Right lung (tissue), 5 donors: ENCODE measurements around the gene TBC1D22A. TPM values are rescaled to one million over a fixed set of nuclear protein-coding genes. Genes with fewer than 3 reads are reported as not detected.

ENCODE experiments used
- DNase-seq, 2 donors: peaks; one replicate each; pipeline ENCODE4 v3.0.0-alpha.2; 2013
- polyA plus RNA-seq, 5 donors: library from polyadenylated mRNA; unstranded; fragments of 120-200 nt; gene quantifications; one replicate each; pipeline versions ENCODE4 v1.2.1 to v1.2.3, GENCODE V29; 2013; ENCODE audit warnings: inconsistent platforms in 1 of 5, low replicate concordance in 1 of 5; ENCODE audit not compliant: insufficient read length in 5 of 5, insufficient read depth in 1 of 5

The TBC1D22A gene
- polyA plus RNA-seq, 5 donors = 13.9 to 17.6 (median 16.2) TPM

- DNase-seq = no peak
These were observed 309.6 kb downstream of the TBC1D22A start for GRCh38 chr22:47071807-47072641.

GRCh38 chr22:47072642-47072967 is 310.2 kb downstream of the TBC1D22A start:
- DNase-seq = no peak

- no peak for DNase-seq
These were observed 310.6 kb downstream of the TBC1D22A start for GRCh38 chr22:47073075-47073474.

GRCh38 chr22:47074105-47074504 is 311.7 kb downstream of the TBC1D22A start:
- no peak for DNase-seq

- no peak for DNase-seq
These were observed 313.1 kb downstream of the TBC1D22A start for GRCh38 chr22:47075568-47075967.

GRCh38 chr22:47076758-47077157 is 314.3 kb downstream of the TBC1D22A start:
- DNase-seq = no peak

GRCh38 chr22:47080100-47080499 is 317.6 kb downstream of the TBC1D22A start:
- DNase-seq = no peak

- DNase-seq = no peak
These were observed 320.1 kb downstream of the TBC1D22A start for GRCh38 chr22:47082505-47082904.

GRCh38 chr22:47083379-47083986 is 321.0 kb downstream of the TBC1D22A start:
- no peak for DNase-seq

- DNase-seq = no peak
These were observed 321.8 kb downstream of the TBC1D22A start for GRCh38 chr22:47084226-47084625.

- DNase-seq = no peak
These were observed 324.3 kb downstream of the TBC1D22A start for GRCh38 chr22:47086596-47087248.

GRCh38 chr22:47088480-47089158 is 326.2 kb downstream of the TBC1D22A start:
- DNase-seq = no peak

- DNase-seq = no peak
These were observed 326.9 kb downstream of the TBC1D22A start for GRCh38 chr22:47089374-47089773.

- no peak for DNase-seq
These were observed 327.5 kb downstream of the TBC1D22A start for GRCh38 chr22:47089796-47090460.

- DNase-seq = peak; percentile 37 to 59
These were observed 328.3 kb downstream of the TBC1D22A start for GRCh38 chr22:47090591-47091245.

- DNase-seq = no peak
These were observed 328.8 kb downstream of the TBC1D22A start for GRCh38 chr22:47091246-47091651.

GRCh38 chr22:47091921-47092700 is 329.7 kb downstream of the TBC1D22A start:
- no peak for DNase-seq

GRCh38 chr22:47092896-47093311 is 330.5 kb downstream of the TBC1D22A start:
- DNase-seq = no peak

- no peak for DNase-seq
These were observed 331.3 kb downstream of the TBC1D22A start for GRCh38 chr22:47093720-47094119.

- no peak for DNase-seq
These were observed 332.4 kb downstream of the TBC1D22A start for GRCh38 chr22:47094861-47095330.
